Uterus (tissue), 4 donors: ENCODE data around the gene RELB. TPM values are rescaled to one million over a fixed set of nuclear protein-coding genes. Genes with fewer than 3 reads are reported as not detected.

Source experiments
- DNase-seq, 2 donors: peaks; one replicate each; pipeline ENCODE4 v3.0.0-alpha.2; 2019 to 2020
- H3K27ac ChIP-seq, 2 donors: fragments of 200-600 bp; sonication (generic); 1 replicate in 1 of 2; 2 replicates in 1 of 2; pipeline ENCODE4 v1.5.1; 2016 to 2018
- H3K27me3 ChIP-seq, 2 donors: fragments of 200-600 bp; sonication (generic); one replicate each; pipeline ENCODE4 v1.5.1; 2018 to 2019; ENCODE audit warnings: control low read depth in 1 of 2
- H3K36me3 ChIP-seq, 2 donors: fragments of 200-600 bp; sonication (generic); one replicate each; pipeline ENCODE4 v1.5.1; 2019; ENCODE audit warnings: control low read depth in 1 of 2
- H3K4me1 ChIP-seq, 2 donors: fragments of 200-600 bp; sonication (generic); one replicate each; pipeline ENCODE4 v1.5.1; 2018 to 2019; ENCODE audit warnings: control low read depth in 1 of 2
- H3K4me3 ChIP-seq, 2 donors: fragments of 200-600 bp; sonication (generic); 1 replicate in 1 of 2; 2 replicates in 1 of 2; pipeline ENCODE4 v1.5.1; 2018 to 2019; ENCODE audit warnings: mild to moderate bottlenecking in 1 of 2
- H3K9me3 ChIP-seq, 2 donors: fragments of 200-600 bp; sonication (generic); one replicate each; pipeline ENCODE4 v1.5.1; 2019; ENCODE audit warnings: control low read depth in 1 of 2
- POLR2A ChIP-seq, 2 donors: fragments of 450-650 bp; IDR thresholded peaks; one replicate each; pipeline ENCODE4 v1.6.1; 2016; ENCODE audit warnings: antibody characterized with exemption in 2 of 2, mild to moderate bottlenecking in 1 of 2, moderate library complexity in 1 of 2
- intact Hi-C: fragments of 100-400 bp; cut with DNase I; formaldehyde crosslinking; loops from one replicate; pipeline ENCODE4 v1.15.1; 2023; ENCODE audit warnings: low total_unique reads
- total RNA-seq, 4 donors: library from RNA; depleted of rRNA in 3 of 4; stranded (reverse); fragments of >200 nt in 3 of 4; gene quantifications; one replicate each; pipeline versions ENCODE4 v1.1.0 to v1.2.4, GENCODE V29; 2014 to 2023
- TF ChIP-seq, protein P1 (sequence below), 4 experiments: fragments of 200-600 bp in 2 of 4; fragments of 450-650 bp in 2 of 4; sonication (generic) in 2 of 4; IDR thresholded peaks; one replicate each; pipeline ENCODE4 v1.5.1; 2016 to 2019; ENCODE audit warnings: antibody characterized with exemption in 4 of 4, mild to moderate bottlenecking in 2 of 4, moderate library complexity in 1 of 4
- donor health status: DM: yes; HTN: yes; CAD: no.

RELB gene
- total RNA-seq, 4 donors from 2014 or later: 1.0 to 52.4 (median 13.9) TPM

GRCh38 chr19:45068041-45068440, 66.8 kb downstream of the RELB start:
- DNase-seq: no peak
- Histone ChIP-seq H3K4me3 (no peak overlapping the region), H3K4me1 (no peaks in the 10 kb centered on the region), H3K27me3 (no peaks in the 10 kb centered on the region), H3K36me3 (no peaks in the 10 kb centered on the region), H3K9me3 (no peaks in the 10 kb centered on the region), H3K27ac (no peak overlapping the region)
- TF ChIP-seq POLR2A (IDR thresholded peaks at IDR 0.05): no peak
- TF ChIP-seq, protein P1, sequence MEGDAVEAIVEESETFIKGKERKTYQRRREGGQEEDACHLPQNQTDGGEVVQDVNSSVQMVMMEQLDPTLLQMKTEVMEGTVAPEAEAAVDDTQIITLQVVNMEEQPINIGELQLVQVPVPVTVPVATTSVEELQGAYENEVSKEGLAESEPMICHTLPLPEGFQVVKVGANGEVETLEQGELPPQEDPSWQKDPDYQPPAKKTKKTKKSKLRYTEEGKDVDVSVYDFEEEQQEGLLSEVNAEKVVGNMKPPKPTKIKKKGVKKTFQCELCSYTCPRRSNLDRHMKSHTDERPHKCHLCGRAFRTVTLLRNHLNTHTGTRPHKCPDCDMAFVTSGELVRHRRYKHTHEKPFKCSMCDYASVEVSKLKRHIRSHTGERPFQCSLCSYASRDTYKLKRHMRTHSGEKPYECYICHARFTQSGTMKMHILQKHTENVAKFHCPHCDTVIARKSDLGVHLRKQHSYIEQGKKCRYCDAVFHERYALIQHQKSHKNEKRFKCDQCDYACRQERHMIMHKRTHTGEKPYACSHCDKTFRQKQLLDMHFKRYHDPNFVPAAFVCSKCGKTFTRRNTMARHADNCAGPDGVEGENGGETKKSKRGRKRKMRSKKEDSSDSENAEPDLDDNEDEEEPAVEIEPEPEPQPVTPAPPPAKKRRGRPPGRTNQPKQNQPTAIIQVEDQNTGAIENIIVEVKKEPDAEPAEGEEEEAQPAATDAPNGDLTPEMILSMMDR (IDR thresholded peaks at IDR 0.05): no peak
- intact Hi-C loops: no loop called here

- H3K36me3 ChIP-seq: no peaks in the 10 kb centered on the region
- H3K9me3 ChIP-seq: no peaks in the 10 kb centered on the region
- no peaks in the 10 kb centered on the region for H3K4me1 ChIP-seq
- H3K4me3 ChIP-seq: no peak overlapping the region
- DNase-seq: no peak
- TF ChIP-seq, protein P1 (IDR thresholded peaks at IDR 0.05): no peak
- no peak for TF ChIP-seq POLR2A (IDR thresholded peaks at IDR 0.05)
- no peak overlapping the region for H3K27ac ChIP-seq
- no peaks in the 10 kb centered on the region for H3K27me3 ChIP-seq
- intact Hi-C loops: no loop called here
These were observed 67.8 kb downstream of the RELB start for GRCh38 chr19:45069056-45069455.

DNA sequence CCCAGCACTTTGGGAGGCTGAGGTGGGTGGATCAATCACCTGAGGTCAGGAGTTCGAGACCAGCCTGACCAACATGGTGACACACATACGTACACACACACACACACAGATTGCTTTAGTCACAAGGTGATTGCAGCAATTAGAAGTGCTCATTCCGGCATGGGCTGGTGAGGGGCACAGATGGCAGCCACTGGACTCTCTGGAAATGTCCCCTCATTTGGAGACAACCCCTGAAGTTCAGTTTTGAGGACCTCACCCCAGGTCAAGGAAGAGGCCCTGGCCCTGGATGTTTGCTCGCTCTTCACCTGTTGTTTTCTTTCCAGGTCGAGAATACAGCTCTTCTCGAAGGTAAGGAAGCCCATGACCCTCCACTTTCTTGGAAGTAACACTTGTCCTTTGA, 69.0 kb downstream of the RELB start:
- no peaks in the 10 kb centered on the region for H3K36me3 ChIP-seq
- no peak for DNase-seq
- intact Hi-C loops: no loop called here

DNA sequence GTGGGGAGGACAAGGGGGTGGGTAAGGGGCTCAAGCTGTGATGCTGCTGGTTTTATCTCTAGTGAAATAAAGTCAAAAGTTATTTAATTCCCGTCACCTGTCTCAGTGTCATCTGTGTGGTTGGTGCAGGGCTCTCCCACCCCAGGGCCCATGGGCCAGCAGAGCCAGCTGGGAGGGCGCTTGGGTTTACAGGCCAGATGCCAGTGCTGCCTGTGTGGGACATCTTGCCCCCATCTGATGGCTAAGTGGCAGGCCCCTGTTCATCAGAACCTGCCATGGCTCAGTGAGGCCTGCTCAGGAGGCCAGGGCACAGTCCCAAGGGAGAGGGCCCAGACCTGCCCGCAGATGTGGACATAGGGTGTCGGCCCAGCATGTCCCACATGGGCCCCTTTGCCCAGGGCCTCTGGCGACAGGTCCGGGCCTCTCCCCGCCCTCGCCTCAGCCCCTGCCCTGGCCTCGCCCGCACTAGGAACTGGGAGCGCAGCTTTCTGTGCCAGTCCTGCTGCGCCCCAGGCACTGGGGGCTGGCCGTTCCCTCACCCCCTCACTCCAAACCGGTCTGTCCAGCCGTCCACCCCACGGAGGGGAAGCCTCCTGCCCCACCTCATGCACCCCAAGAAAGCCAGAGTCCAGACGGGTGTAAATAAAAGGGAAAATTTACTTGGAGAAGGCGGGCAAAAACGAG, 69.7 kb downstream of the RELB start:
- peaks cover 0 to 2% of the 10 kb centered on the region in 2 donors for H3K4me1 ChIP-seq
- H3K4me3 ChIP-seq: no peak overlapping the region
- H3K27ac ChIP-seq: no peak overlapping the region
- DNase-seq: no peak
- no peaks in the 10 kb centered on the region for H3K9me3 ChIP-seq
- no peaks in the 10 kb centered on the region for H3K27me3 ChIP-seq
- intact Hi-C loops: no loop called here
- TF ChIP-seq, protein P1 (IDR thresholded peaks at IDR 0.05): no peak
- no peaks in the 10 kb centered on the region for H3K36me3 ChIP-seq

More for the DNA sequence above, 69.0 kb downstream of the RELB start:
- no peaks in the 10 kb centered on the region for H3K9me3 ChIP-seq
- no peak overlapping the region for H3K4me3 ChIP-seq
- no peaks in the 10 kb centered on the region for H3K27me3 ChIP-seq
- TF ChIP-seq POLR2A (IDR thresholded peaks at IDR 0.05): no peak
- TF ChIP-seq, protein P1 (IDR thresholded peaks at IDR 0.05): no peak
- H3K27ac ChIP-seq: no peak overlapping the region
- no peaks in the 10 kb centered on the region for H3K4me1 ChIP-seq

- intact Hi-C loops: no loop called here
- no peak for DNase-seq
These were observed 70.3 kb downstream of the RELB start for GRCh38 chr19:45071545-45071938.

More at GRCh38 chr19:45071545-45071938, 70.3 kb downstream of the RELB start:
- no peaks in the 10 kb centered on the region for H3K9me3 ChIP-seq
- TF ChIP-seq POLR2A (IDR thresholded peaks at IDR 0.05): no peak
- TF ChIP-seq, protein P1 (IDR thresholded peaks at IDR 0.05): no peak
- H3K4me3 ChIP-seq: no peak overlapping the region
- H3K27ac ChIP-seq: no peak overlapping the region
- H3K36me3 ChIP-seq: no peaks in the 10 kb centered on the region
- H3K27me3 ChIP-seq: no peaks in the 10 kb centered on the region
- H3K4me1 ChIP-seq: peaks cover 0 to 4% of the 10 kb centered on the region in 2 donors
